ENCODE data around the gene ZG16. TPM values are rescaled to one million over a fixed set of nuclear protein-coding genes. Genes with fewer than 3 reads are reported as not detected.
"Not testable (repeated sequence)": the region's sequence is repeated elsewhere in the genome, so short reads cannot be mapped to it uniquely, and the experiment has no call there.

Gene ZG16
- total and polyA plus RNA-seq, 9 of the 15 experiments (the other 6 are each of a cell fraction or from before 2014, with no cell fraction given): 0.04 TPM; not detected in 8

- BruUV-seq (replicated peaks); H2AFZ ChIP-seq (ENCODE audit: low read depth, low read length); intact Hi-C loops (cut with micrococcal nuclease); ATAC-seq; H3K9me3 ChIP-seq (replicated peaks; ENCODE audit: control insufficient read depth, insufficient read depth, low read depth, low read length); DNase-seq (ENCODE audit: extremely low read depth in 1 of 4, low spot score in 3 of 4); FAIRE-seq; H3K36me3 ChIP-seq (ENCODE audit: control insufficient read depth, insufficient read depth, low read length); CTCF ChIA-PET (ENCODE audit: low intra/inter-chr PET ratio); H3K27me3 ChIP-seq (ENCODE audit: control insufficient read depth in 2 of 2, insufficient read depth in 2 of 2, low read length in 2 of 2); H4K20me1 ChIP-seq (replicated peaks; ENCODE audit: control insufficient read depth, insufficient read depth, low read length); in situ Hi-C loops (cut with MboI); H3K79me2 ChIP-seq (ENCODE audit: control insufficient read depth, insufficient read depth, low read length); H3K9me1 ChIP-seq (ENCODE audit: control insufficient read depth, insufficient read depth, low read length); H3K9ac ChIP-seq (ENCODE audit: insufficient read depth in 1 of 2, low read depth in 2 of 2, low read length in 2 of 2); H3K27ac ChIP-seq (ENCODE audit: extremely low read depth, low read depth, low read length); H3K4me2 ChIP-seq (ENCODE audit: insufficient read depth, low read length); H3K4me3 ChIP-seq: not testable (repeated sequence)
- 67% methylated on average over 4 of the region's 4 CpGs for WGBS (ENCODE audit: insufficient coverage, low coverage, missing lambda C conversion rate)
- POLR2A ChIA-PET: interaction anchor here (0.6 to 1.0 kb wide), 2 partner anchors 10 to 128 kb away, joined by 3 read pairs; no protein-coding TSS in a partner anchor
- TF ChIP-seq NFYB (IDR thresholded peaks at IDR 0.05; ENCODE audit: extremely low read depth, insufficient read length): peak; percentile 71
- H3K4me1 ChIP-seq (replicated peaks in 1 of 2; ENCODE audit: control insufficient read depth in 2 of 2, insufficient read depth in 2 of 2, low read length in 2 of 2): peaks cover 0 to 18% of the 10 kb centered on the region in 2 experiments; a peak in 3 of 5 replicates
Observed at GRCh38 chr16:29748760-29749149, 29.3 kb upstream of the ZG16 start.

GRCh38 chr16:29753516-29753915, 24.5 kb upstream of the ZG16 start:
- Histone ChIP-seq H3K27ac (ENCODE audit: extremely low read depth, low read depth, low read length) (no peak overlapping the region), H3K9me3 (replicated peaks; ENCODE audit: control insufficient read depth, insufficient read depth, low read depth, low read length) (0 out of 2 replicates have a peak, but pooled peaks cover 2% of the 10 kb centered on the region), H3K79me2 (ENCODE audit: control insufficient read depth, insufficient read depth, low read length) (no peaks in the 10 kb centered on the region), H3K4me2 (ENCODE audit: insufficient read depth, low read length) (no peak overlapping the region), H3K4me3 (no peak overlapping the region), H3K9ac (ENCODE audit: insufficient read depth in 1 of 2, low read depth in 2 of 2, low read length in 2 of 2) (no peak overlapping the region), H2AFZ (ENCODE audit: low read depth, low read length) (no peak overlapping the region), H3K27me3 (ENCODE audit: control insufficient read depth in 2 of 2, insufficient read depth in 2 of 2, low read length in 2 of 2) (no peaks in the 10 kb centered on the region), H4K20me1 (replicated peaks; ENCODE audit: control insufficient read depth, insufficient read depth, low read length) (no peaks in the 10 kb centered on the region), H3K4me1 (replicated peaks in 1 of 2; ENCODE audit: control insufficient read depth in 2 of 2, insufficient read depth in 2 of 2, low read length in 2 of 2) (peaks cover 0 to 3% of the 10 kb centered on the region in 2 experiments; a peak in 2 of 5 replicates), H3K9me1 (ENCODE audit: control insufficient read depth, insufficient read depth, low read length) (no peaks in the 10 kb centered on the region), H3K36me3 (ENCODE audit: control insufficient read depth, insufficient read depth, low read length) (no peaks in the 10 kb centered on the region)
- CTCF ChIA-PET (ENCODE audit: low intra/inter-chr PET ratio): no interaction called here
- DNase-seq (ENCODE audit: extremely low read depth in 1 of 4, low spot score in 3 of 4): no peak
- POLR2A ChIA-PET: no interaction called here
- in situ Hi-C loops (cut with MboI): no loop called here
- no peak for ATAC-seq
- TF ChIP-seq ZFP91 (CRISPR knock-in tag; IDR thresholded peaks at IDR 0.05) (no peak), FOXJ2 (tag; IDR thresholded peaks at IDR 0.05) (no peak), ZNF121 (CRISPR knock-in tag; conservative IDR thresholded peaks at IDR 0.05) (peak; percentile 73)
- 0% methylated on average over 1 of the region's 1 CpG for WGBS (ENCODE audit: insufficient coverage, low coverage, missing lambda C conversion rate)
- BruUV-seq (replicated peaks): no TSS peak
- intact Hi-C loops (cut with micrococcal nuclease): no loop called here
- FAIRE-seq: no peak
